CD4-positive, alpha-beta T cell treated with Interleukin-21 for 1 hour (primary cell): ENCODE results near the gene TAMALIN.

Source experiments
- DNase-seq: peaks from one replicate; pipeline ENCODE4 v3.0.0-alpha.2; 2020

Gene TAMALIN

GRCh38 chr12:52014567-52015530, 8.1 kb downstream of the TAMALIN start:
- DNase-seq = no peak

- no peak for DNase-seq
These were observed 8.8 kb downstream of the TAMALIN start for GRCh38 chr12:52015532-52016041.

- no peak for DNase-seq
These were observed 11.8 kb downstream of the TAMALIN start for GRCh38 chr12:52018433-52019112.

- no peak for DNase-seq
These were observed 12.5 kb downstream of the TAMALIN start for GRCh38 chr12:52019113-52019770.

- DNase-seq = peak; percentile 70
These were observed 14.0 kb downstream of the TAMALIN start for GRCh38 chr12:52020539-52021336.

- no peak for DNase-seq
These were observed 16.1 kb downstream of the TAMALIN start for GRCh38 chr12:52022841-52023181.

- peak; percentile 89 for DNase-seq
These were observed 16.6 kb downstream of the TAMALIN start for GRCh38 chr12:52023182-52023975.

- no peak for DNase-seq
These were observed 17.4 kb downstream of the TAMALIN start for GRCh38 chr12:52023976-52024688.

- DNase-seq = peak; percentile 67
These were observed 18.1 kb downstream of the TAMALIN start for GRCh38 chr12:52024845-52025230.

GRCh38 chr12:52026263-52026662, 19.5 kb downstream of the TAMALIN start:
- DNase-seq = no peak

- no peak for DNase-seq
These were observed 20.5 kb downstream of the TAMALIN start for GRCh38 chr12:52027085-52027843.

- no peak for DNase-seq
These were observed 22.9 kb downstream of the TAMALIN start for GRCh38 chr12:52029685-52030084.

- DNase-seq = no peak
These were observed 25.7 kb downstream of the TAMALIN start for GRCh38 chr12:52032446-52032803.

GRCh38 chr12:52032804-52033445, 26.2 kb downstream of the TAMALIN start:
- DNase-seq = peak; percentile 93

- peak; percentile 28 for DNase-seq
These were observed 26.8 kb downstream of the TAMALIN start for GRCh38 chr12:52033446-52034140.

- no peak for DNase-seq
These were observed 28.4 kb downstream of the TAMALIN start for GRCh38 chr12:52035190-52035589.

GRCh38 chr12:52035926-52036325, 29.2 kb downstream of the TAMALIN start:
- no peak for DNase-seq

- DNase-seq = peak; percentile 95
These were observed 29.9 kb downstream of the TAMALIN start for GRCh38 chr12:52036587-52037171.
